Caco-2 (cell line): ENCODE measurements around the gene KLK15. TPM values are rescaled to one million over a fixed set of nuclear protein-coding genes. Genes with fewer than 3 reads are reported as not detected.

Experiments
- BruUV-seq: library from RNA; stranded (reverse); fragments of 400-500 nt; replicated peaks from 2 replicates; lab custom pipeline; 2021; lab: Mats Ljungman, UMichigan
- CTCF ChIA-PET: fragments of 300-600 bp; sonication (Branson Sonifier 250); formaldehyde crosslinking; loops from one replicate; lab custom pipeline; 2022; ENCODE audit warnings: antibody characterized with exemption; lab: Charles Lee
- POLR2A ChIA-PET: fragments of 300-600 bp; sonication (Branson Sonifier 250); formaldehyde crosslinking; loops from one replicate; lab custom pipeline; 2022; ENCODE audit warnings: antibody characterized with exemption; lab: Charles Lee
- DNase-seq, 2 experiments: peaks; one replicate each; pipeline versions ENCODE4 v3.0.0 to v3.0.0-alpha.2; 2020 to 2022
- H3K27me3 ChIP-seq: replicated peaks from 2 replicates; pipeline ENCODE4 v1.6.0; 2011; ENCODE audit warnings: low read length; ENCODE audit not compliant: control insufficient read depth, insufficient read depth
- H3K36me3 ChIP-seq: 2 replicates; pipeline ENCODE4 v1.5.1; 2011; ENCODE audit warnings: low read length; ENCODE audit not compliant: control insufficient read depth, insufficient read depth
- H3K4me1 ChIP-seq: fragments of 250-450 bp; sonication (Bioruptor Pico); 2 replicates; pipeline ENCODE4 v1.5.1; 2020; ENCODE audit warnings: mild to moderate bottlenecking
- H3K4me3 ChIP-seq: 2 replicates; pipeline ENCODE4 v1.5.1; 2011; ENCODE audit warnings: low read depth, mild to moderate bottlenecking, control low read depth, low read length
- H3K9me3 ChIP-seq: fragments of 250-450 bp; sonication (Bioruptor Pico); 2 replicates; pipeline ENCODE4 v1.5.1; 2020; ENCODE audit warnings: mild to moderate bottlenecking, moderate library complexity
- H3K27ac Mint-ChIP-seq: one replicate; pipeline ENCODE4 v1.8.0; 2022; ENCODE audit warnings: mixed read lengths; ENCODE audit not compliant: unreplicated experiment
- H3K27me3 Mint-ChIP-seq: one replicate; pipeline ENCODE4 v1.8.0; 2022; ENCODE audit warnings: mixed read lengths; ENCODE audit not compliant: insufficient read depth, unreplicated experiment
- H3K36me3 Mint-ChIP-seq: one replicate; pipeline ENCODE4 v1.8.0; 2022; ENCODE audit warnings: mild to moderate bottlenecking, mixed read lengths; ENCODE audit not compliant: insufficient read depth, unreplicated experiment
- H3K4me1 Mint-ChIP-seq: one replicate; pipeline ENCODE4 v1.8.0; 2022; ENCODE audit warnings: low read depth, mixed read lengths; ENCODE audit not compliant: unreplicated experiment
- H3K4me3 Mint-ChIP-seq: one replicate; pipeline ENCODE4 v1.8.0; 2022; ENCODE audit warnings: mild to moderate bottlenecking, moderate library complexity, mixed read lengths; ENCODE audit not compliant: unreplicated experiment
- H3K9me3 Mint-ChIP-seq: one replicate; pipeline ENCODE4 v1.8.0; 2022; ENCODE audit warnings: mixed read lengths; ENCODE audit not compliant: unreplicated experiment
- CTCF ChIP-seq, 2 experiments: fragments of 200-600 bp in 1 of 2; IDR thresholded peaks; 1 replicate in 1 of 2; 2 replicates in 1 of 2; pipeline versions ENCODE4 v1.5.1 to v1.8.0; 2011 to 2022; ENCODE audit warnings: antibody characterized with exemption in 1 of 2, control low read depth in 1 of 2, inconsistent platforms in 1 of 2, low read depth in 1 of 2, low read length in 1 of 2, mild to moderate bottlenecking in 1 of 2, moderate library complexity in 1 of 2; ENCODE audit not compliant: insufficient read depth in 1 of 2, severe bottlenecking in 1 of 2, unreplicated experiment in 1 of 2
- intact Hi-C: fragments of 100-400 bp; cut with micrococcal nuclease; formaldehyde crosslinking; loops from one replicate; pipeline ENCODE4 v1.10.0; 2022; ENCODE audit not compliant: unreplicated experiment
- total RNA-seq: library from RNA; stranded (reverse); gene quantifications from 2 replicates; pipeline ENCODE4 v1.2.3, GENCODE V29; 2022

Gene KLK15
- total RNA-seq, 1 experiment from 2014 or later, result not detected

DNA sequence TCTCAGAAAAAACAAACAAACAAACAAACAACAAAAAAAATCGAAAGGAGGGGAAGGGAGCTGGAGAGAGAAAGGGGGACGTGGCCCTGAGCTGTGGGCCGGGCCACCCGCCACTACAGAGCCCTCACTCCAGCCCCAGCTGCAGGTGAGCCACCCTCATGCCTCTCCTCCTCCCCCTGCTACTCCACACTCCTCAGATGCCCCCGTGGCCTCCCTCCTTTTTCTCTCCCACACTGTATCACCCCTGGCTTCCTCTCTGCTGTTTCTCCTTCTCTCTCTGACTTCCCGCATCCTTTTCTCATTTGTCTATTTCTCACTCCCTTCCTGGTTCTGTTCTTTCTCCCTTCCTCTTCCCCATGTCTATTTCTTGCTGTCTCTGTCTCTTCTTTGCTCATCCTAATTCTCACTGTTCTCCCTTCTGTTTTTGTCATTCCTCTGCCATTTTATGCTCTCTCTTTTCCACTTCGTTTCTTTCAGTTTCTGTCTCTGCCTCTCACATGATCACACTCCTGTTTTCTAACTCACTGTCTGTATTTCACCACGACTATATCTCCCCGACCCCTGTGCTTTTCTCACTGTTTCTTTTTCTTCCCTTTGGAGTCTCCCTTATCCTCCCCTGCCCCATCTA lies 42.5 kb upstream of the KLK15 start:
- H3K4me1 Mint-ChIP-seq, result no peaks in the 10 kb centered on the region
- no peak overlapping the region for H3K4me3 ChIP-seq
- H3K27me3 ChIP-seq, result no peaks in the 10 kb centered on the region
- no peaks in the 10 kb centered on the region for H3K36me3 ChIP-seq
- intact Hi-C loops, result no loop called here
- TF ChIP-seq CTCF (IDR thresholded peaks at IDR 0.05; ENCODE audit: insufficient read depth in 1 of 2, low read depth in 1 of 2, low read length in 1 of 2, severe bottlenecking in 1 of 2, unreplicated experiment in 1 of 2), result no peak
- no peak for DNase-seq
- no TSS peak for BruUV-seq
- H3K27me3 Mint-ChIP-seq, result peaks cover 21% of the 10 kb centered on the region
- H3K4me3 Mint-ChIP-seq, result no peak overlapping the region
- H3K9me3 Mint-ChIP-seq, result no peaks in the 10 kb centered on the region
- POLR2A ChIA-PET, result no interaction called here
- no peaks in the 10 kb centered on the region for H3K9me3 ChIP-seq
- H3K27ac Mint-ChIP-seq, result no peak overlapping the region
- no peaks in the 10 kb centered on the region for H3K4me1 ChIP-seq
- H3K36me3 Mint-ChIP-seq, result no peaks in the 10 kb centered on the region
- CTCF ChIA-PET, result no interaction called here

DNA sequence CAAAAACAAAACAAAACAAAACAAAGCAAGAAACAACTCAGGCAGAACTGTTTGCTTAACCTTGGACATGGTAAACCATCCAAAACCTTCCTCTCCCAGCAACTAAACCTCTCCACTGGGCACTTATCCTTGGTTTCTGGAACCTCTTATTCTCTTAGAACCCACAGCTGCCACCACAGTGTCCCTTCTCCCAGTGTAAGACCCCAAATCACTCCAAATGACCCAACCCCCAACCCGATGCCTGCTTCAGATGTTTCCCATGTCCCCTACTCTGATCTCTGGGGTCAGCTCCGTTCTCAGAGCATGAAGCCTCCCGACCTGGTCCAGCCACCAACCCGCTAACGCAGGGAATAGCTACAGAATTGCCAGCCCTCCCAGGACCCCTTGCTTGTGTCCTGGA lies 40.8 kb upstream of the KLK15 start:
- no TSS peak for BruUV-seq
- Mint-ChIP-seq H3K4me1 (no peaks in the 10 kb centered on the region), H3K9me3 (no peaks in the 10 kb centered on the region), H3K27me3 (peaks cover 12% of the 10 kb centered on the region), H3K4me3 (no peak overlapping the region), H3K27ac (no peak overlapping the region), H3K36me3 (no peaks in the 10 kb centered on the region)
- ChIA-PET CTCF (no interaction called here), POLR2A (no interaction called here)
- intact Hi-C loops, result no loop called here
- Histone ChIP-seq H3K4me3 (no peak overlapping the region), H3K27me3 (no peaks in the 10 kb centered on the region; the same call in 1 of the 2 replicates), H3K9me3 (no peaks in the 10 kb centered on the region), H3K4me1 (no peaks in the 10 kb centered on the region), H3K36me3 (no peaks in the 10 kb centered on the region)
- no peak for DNase-seq
- TF ChIP-seq CTCF (IDR thresholded peaks at IDR 0.05; ENCODE audit: insufficient read depth in 1 of 2, low read depth in 1 of 2, low read length in 1 of 2, severe bottlenecking in 1 of 2, unreplicated experiment in 1 of 2), result no peak

DNA sequence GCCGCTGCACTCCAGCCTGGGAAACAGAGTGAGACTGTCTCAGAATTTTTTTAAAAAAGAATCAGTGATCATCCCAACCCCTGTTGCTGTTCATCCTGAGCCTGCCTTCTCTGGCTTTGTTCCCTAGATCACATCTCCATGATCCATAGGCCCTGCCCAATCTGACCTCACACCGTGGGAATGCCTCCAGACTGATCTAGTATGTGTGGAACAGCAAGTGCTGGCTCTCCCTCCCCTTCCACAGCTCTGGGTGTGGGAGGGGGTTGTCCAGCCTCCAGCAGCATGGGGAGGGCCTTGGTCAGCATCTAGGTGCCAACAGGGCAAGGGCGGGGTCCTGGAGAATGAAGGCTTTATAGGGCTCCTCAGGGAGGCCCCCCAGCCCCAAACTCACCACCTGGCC lies 39.7 kb upstream of the KLK15 start, which contains the start of gene KLK2:
Gene KLK2 (plus strand): TSS at position 384 of the 400 bp plus-strand sequence. CDS start 35 bp downstream, outside the sequence.
- no peaks in the 10 kb centered on the region for H3K4me1 ChIP-seq
- intact Hi-C loops, result no loop called here
- Mint-ChIP-seq H3K36me3 (no peaks in the 10 kb centered on the region), H3K27ac (no peak within 1 kb of the TSS), H3K4me3 (no peak within 1 kb of the TSS), H3K9me3 (no peaks in the 10 kb centered on the region), H3K4me1 (no peaks in the 10 kb centered on the region), H3K27me3 (peaks cover 12% of the 10 kb centered on the region)
- H3K27me3 ChIP-seq, result no peaks in the 10 kb centered on the region; the same call in 1 of the 2 replicates
- DNase-seq, result no peak
- H3K9me3 ChIP-seq, result no peaks in the 10 kb centered on the region
- TF ChIP-seq CTCF (IDR thresholded peaks at IDR 0.05; ENCODE audit: insufficient read depth in 1 of 2, low read depth in 1 of 2, low read length in 1 of 2, severe bottlenecking in 1 of 2, unreplicated experiment in 1 of 2), result no peak
- POLR2A ChIA-PET, result no interaction called here
- no peak within 1 kb of the TSS for H3K4me3 ChIP-seq
- CTCF ChIA-PET, result no interaction called here
- BruUV-seq, result no TSS peak
- H3K36me3 ChIP-seq, result no peaks in the 10 kb centered on the region
